Measurements from ENCODE around the gene OR2H2. TPM values are rescaled to one million over a fixed set of nuclear protein-coding genes. Genes with fewer than 3 reads are reported as not detected.

OR2H2 gene
- total RNA-seq, 2 donors from 2014 or later = not detected

DNA sequence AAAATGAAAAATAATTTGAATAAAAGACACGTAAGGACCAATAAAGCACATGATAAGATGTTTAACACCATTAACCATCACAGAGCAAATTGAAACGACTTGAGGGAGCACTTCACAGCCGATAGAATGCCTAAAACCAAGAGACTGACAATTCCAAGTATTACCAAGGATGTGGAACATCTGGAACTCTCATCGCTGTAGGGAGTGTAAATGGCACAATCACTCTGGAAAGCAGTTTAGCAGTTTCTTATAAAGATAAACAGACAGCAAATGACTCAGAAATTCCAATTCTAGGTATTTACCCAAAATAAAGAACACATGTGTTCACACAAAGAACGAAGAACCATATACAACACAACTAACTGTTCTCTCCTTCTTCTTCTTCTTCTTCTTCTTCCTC lies 16.9 kb upstream of the OR2H2 start:
- 87 to 88% methylated on average over 2 to 5 of the region's 5 CpGs for WGBS, 2 experiments (ENCODE audit: insufficient coverage in 1 of 2, insufficient read length in 1 of 2)
- H3K9me3 Mint-ChIP-seq = no peaks in the 10 kb centered on the region
- Histone ChIP-seq H3K4me3 (ENCODE audit: low read length) (no peak overlapping the region), H3K9me3 (ENCODE audit: control insufficient read depth, low read length) (no peaks in the 10 kb centered on the region), H3K36me3 (ENCODE audit: control insufficient read depth, insufficient read depth, low read length) (no peaks in the 10 kb centered on the region), H3K27me3 (ENCODE audit: control insufficient read depth, insufficient read depth, low read length, poor library complexity, severe bottlenecking) (peaks cover 3% of the 10 kb centered on the region), H3K27ac (ENCODE audit: low read depth, low read length) (no peak overlapping the region), H3K4me1 (ENCODE audit: control insufficient read depth, insufficient read depth, low read length) (no peaks in the 10 kb centered on the region), H3K9ac (ENCODE audit: extremely low read depth, low read length, poor library complexity, severe bottlenecking) (no peak overlapping the region)
- TF ChIP-seq, protein P1, sequence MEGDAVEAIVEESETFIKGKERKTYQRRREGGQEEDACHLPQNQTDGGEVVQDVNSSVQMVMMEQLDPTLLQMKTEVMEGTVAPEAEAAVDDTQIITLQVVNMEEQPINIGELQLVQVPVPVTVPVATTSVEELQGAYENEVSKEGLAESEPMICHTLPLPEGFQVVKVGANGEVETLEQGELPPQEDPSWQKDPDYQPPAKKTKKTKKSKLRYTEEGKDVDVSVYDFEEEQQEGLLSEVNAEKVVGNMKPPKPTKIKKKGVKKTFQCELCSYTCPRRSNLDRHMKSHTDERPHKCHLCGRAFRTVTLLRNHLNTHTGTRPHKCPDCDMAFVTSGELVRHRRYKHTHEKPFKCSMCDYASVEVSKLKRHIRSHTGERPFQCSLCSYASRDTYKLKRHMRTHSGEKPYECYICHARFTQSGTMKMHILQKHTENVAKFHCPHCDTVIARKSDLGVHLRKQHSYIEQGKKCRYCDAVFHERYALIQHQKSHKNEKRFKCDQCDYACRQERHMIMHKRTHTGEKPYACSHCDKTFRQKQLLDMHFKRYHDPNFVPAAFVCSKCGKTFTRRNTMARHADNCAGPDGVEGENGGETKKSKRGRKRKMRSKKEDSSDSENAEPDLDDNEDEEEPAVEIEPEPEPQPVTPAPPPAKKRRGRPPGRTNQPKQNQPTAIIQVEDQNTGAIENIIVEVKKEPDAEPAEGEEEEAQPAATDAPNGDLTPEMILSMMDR (conservative IDR thresholded peaks at IDR 0.05) = no peak
- H3K4me3 Mint-ChIP-seq = no peak overlapping the region
- H3K4me1 Mint-ChIP-seq = no peaks in the 10 kb centered on the region
- no peak for DNase-seq
- H3K27ac Mint-ChIP-seq = no peak overlapping the region
- no peaks in the 10 kb centered on the region for H3K36me3 Mint-ChIP-seq (ENCODE audit: low read depth)
- peaks cover 9% of the 10 kb centered on the region for H3K27me3 Mint-ChIP-seq (ENCODE audit: insufficient read depth)

GRCh38 chr6:29576056-29576455 lies 8.9 kb upstream of the OR2H2 start:
- peaks cover 3% of the 10 kb centered on the region for H3K27me3 ChIP-seq (ENCODE audit: control insufficient read depth, insufficient read depth, low read length, poor library complexity, severe bottlenecking)
- no peak overlapping the region for H3K27ac Mint-ChIP-seq
- no peak overlapping the region for H3K4me3 ChIP-seq (ENCODE audit: low read length)
- no peaks in the 10 kb centered on the region for H3K4me1 ChIP-seq (ENCODE audit: control insufficient read depth, insufficient read depth, low read length)
- no peaks in the 10 kb centered on the region for H3K9me3 ChIP-seq (ENCODE audit: control insufficient read depth, low read length)
- no peak overlapping the region for H3K4me3 Mint-ChIP-seq
- no peaks in the 10 kb centered on the region for H3K36me3 ChIP-seq (ENCODE audit: control insufficient read depth, insufficient read depth, low read length)
- no peaks in the 10 kb centered on the region for H3K9me3 Mint-ChIP-seq
- TF ChIP-seq, protein P1 (conservative IDR thresholded peaks at IDR 0.05) = no peak
- H3K27ac ChIP-seq (ENCODE audit: low read depth, low read length) = no peak overlapping the region
- H3K4me1 Mint-ChIP-seq = peaks cover 4% of the 10 kb centered on the region
- no peak overlapping the region for H3K9ac ChIP-seq (ENCODE audit: extremely low read depth, low read length, poor library complexity, severe bottlenecking)
- no peak for DNase-seq
- peaks cover 7% of the 10 kb centered on the region for H3K27me3 Mint-ChIP-seq (ENCODE audit: insufficient read depth)
- no peaks in the 10 kb centered on the region for H3K36me3 Mint-ChIP-seq (ENCODE audit: low read depth)

DNA sequence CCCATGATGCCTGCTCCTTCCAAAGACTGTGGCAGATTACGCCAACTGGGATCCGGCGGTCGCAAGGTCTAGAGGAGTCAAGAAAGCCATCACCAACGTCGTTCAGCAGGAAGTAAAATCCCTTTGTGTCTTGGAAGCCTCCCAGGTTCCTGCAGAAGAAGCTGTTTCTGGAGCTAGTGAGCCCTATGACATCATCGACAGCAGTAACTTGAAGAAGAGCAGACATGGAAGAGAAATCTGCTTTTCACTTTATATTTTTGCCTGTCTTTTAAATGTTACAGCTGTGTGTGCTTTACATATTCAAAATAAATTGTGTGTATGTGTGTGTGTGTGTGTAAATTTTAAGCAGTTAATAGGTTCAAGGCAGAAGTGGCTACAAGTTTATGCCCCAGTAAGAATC lies 7.4 kb upstream of the OR2H2 start:
- H3K27ac Mint-ChIP-seq = no peak overlapping the region
- DNase-seq = no peak
- WGBS, 2 experiments (ENCODE audit: insufficient coverage in 1 of 2, insufficient read length in 1 of 2) = 87 to 91% methylated on average over 7 of the region's 7 CpGs
- TF ChIP-seq, protein P1 (conservative IDR thresholded peaks at IDR 0.05) = no peak
- H3K4me1 Mint-ChIP-seq = peaks cover 4% of the 10 kb centered on the region
- Histone ChIP-seq H3K9me3 (ENCODE audit: control insufficient read depth, low read length) (no peaks in the 10 kb centered on the region), H3K36me3 (ENCODE audit: control insufficient read depth, insufficient read depth, low read length) (no peaks in the 10 kb centered on the region), H3K27me3 (ENCODE audit: control insufficient read depth, insufficient read depth, low read length, poor library complexity, severe bottlenecking) (no peaks in the 10 kb centered on the region), H3K4me3 (ENCODE audit: low read length) (no peak overlapping the region), H3K27ac (ENCODE audit: low read depth, low read length) (no peak overlapping the region), H3K4me1 (ENCODE audit: control insufficient read depth, insufficient read depth, low read length) (no peaks in the 10 kb centered on the region), H3K9ac (ENCODE audit: extremely low read depth, low read length, poor library complexity, severe bottlenecking) (no peak overlapping the region)
- H3K27me3 Mint-ChIP-seq (ENCODE audit: insufficient read depth) = peaks cover 5% of the 10 kb centered on the region
- no peaks in the 10 kb centered on the region for H3K36me3 Mint-ChIP-seq (ENCODE audit: low read depth)
- H3K9me3 Mint-ChIP-seq = no peaks in the 10 kb centered on the region
- no peak overlapping the region for H3K4me3 Mint-ChIP-seq
